GM06990 (cell line): Measurements from ENCODE around the gene MTHFSD.

Experiments
- DNase-seq: peaks from one replicate; pipeline ENCODE4 v3.0.0-alpha.2; 2011; ENCODE audit not compliant: insufficient read length; ENCODE audit errors: extremely low read depth
- H3K27me3 ChIP-seq: replicated peaks from 2 replicates; pipeline ENCODE4 v1.6.0; 2011; ENCODE audit warnings: low read length; ENCODE audit not compliant: control insufficient read depth, insufficient read depth
- H3K36me3 ChIP-seq: 2 replicates; pipeline ENCODE4 v1.5.1; 2011; ENCODE audit warnings: low read length; ENCODE audit not compliant: control insufficient read depth, insufficient read depth
- H3K4me3 ChIP-seq: replicated peaks from 2 replicates; pipeline ENCODE4 v1.5.1; 2011; ENCODE audit warnings: low read depth, mild to moderate bottlenecking, control low read depth, low read length
- TF ChIP-seq, protein P1 (sequence below): IDR thresholded peaks from 2 replicates; pipeline ENCODE4 v1.5.1; 2011; ENCODE audit warnings: low read length, control low read depth, mild to moderate bottlenecking, inconsistent platforms; ENCODE audit not compliant: insufficient read depth, poor library complexity, severe bottlenecking

Gene MTHFSD

GRCh38 chr16:86558355-86559193 lies 3.5 kb upstream of the MTHFSD start:
- Histone ChIP-seq H3K36me3 (no peaks in the 10 kb centered on the region), H3K4me3 (no peak overlapping the region), H3K27me3 (no peaks in the 10 kb centered on the region)
- no peak for DNase-seq
- TF ChIP-seq, protein P1, sequence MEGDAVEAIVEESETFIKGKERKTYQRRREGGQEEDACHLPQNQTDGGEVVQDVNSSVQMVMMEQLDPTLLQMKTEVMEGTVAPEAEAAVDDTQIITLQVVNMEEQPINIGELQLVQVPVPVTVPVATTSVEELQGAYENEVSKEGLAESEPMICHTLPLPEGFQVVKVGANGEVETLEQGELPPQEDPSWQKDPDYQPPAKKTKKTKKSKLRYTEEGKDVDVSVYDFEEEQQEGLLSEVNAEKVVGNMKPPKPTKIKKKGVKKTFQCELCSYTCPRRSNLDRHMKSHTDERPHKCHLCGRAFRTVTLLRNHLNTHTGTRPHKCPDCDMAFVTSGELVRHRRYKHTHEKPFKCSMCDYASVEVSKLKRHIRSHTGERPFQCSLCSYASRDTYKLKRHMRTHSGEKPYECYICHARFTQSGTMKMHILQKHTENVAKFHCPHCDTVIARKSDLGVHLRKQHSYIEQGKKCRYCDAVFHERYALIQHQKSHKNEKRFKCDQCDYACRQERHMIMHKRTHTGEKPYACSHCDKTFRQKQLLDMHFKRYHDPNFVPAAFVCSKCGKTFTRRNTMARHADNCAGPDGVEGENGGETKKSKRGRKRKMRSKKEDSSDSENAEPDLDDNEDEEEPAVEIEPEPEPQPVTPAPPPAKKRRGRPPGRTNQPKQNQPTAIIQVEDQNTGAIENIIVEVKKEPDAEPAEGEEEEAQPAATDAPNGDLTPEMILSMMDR: no peak

GRCh38 chr16:86557587-86557986 lies 2.6 kb upstream of the MTHFSD start:
- TF ChIP-seq, protein P1: no peak
- Histone ChIP-seq H3K36me3 (no peaks in the 10 kb centered on the region), H3K4me3 (no peak overlapping the region), H3K27me3 (no peaks in the 10 kb centered on the region)
- DNase-seq: no peak

DNA sequence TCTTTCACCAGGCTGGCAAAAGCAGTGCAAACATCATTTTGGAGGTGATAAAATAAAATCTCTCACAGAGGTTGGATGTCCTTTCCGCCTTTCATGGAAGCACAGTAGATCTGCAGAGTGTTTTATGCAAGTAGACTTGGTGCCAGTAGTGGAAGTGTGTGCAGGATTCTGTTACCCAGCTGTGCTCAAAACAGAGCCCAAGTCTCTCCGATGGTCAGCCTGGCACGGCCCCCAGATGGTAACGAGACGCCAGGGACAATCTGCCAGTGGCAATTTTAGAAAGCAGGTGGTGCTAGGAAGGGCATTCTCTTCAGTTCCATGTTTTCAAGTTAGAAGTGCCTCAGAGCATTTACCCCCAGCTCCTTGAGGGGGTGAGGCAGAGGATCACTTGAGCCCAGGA lies 1.5 kb upstream of the MTHFSD start:
- no peak for DNase-seq
- TF ChIP-seq, protein P1: no peak
- Histone ChIP-seq H3K36me3 (no peaks in the 10 kb centered on the region; the same call in 1 of the 2 replicates), H3K4me3 (no peak overlapping the region), H3K27me3 (no peaks in the 10 kb centered on the region)

DNA sequence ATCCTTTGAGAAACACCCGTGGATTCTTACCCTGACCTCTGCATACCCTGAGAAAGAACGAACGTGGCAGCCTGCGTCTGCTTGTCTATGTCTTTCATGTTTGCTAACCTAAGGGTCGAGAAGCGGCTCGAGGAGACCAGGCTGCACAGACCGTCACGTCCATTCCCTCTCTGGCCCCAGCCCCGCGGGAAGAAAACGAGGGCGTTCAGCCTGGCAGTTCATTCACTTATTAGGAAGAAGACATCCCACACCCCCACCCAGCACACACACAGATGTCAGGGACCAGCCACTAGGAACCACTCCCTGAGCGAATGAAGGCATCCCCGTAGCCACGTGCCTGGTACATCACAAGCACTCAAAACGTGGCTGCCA lies 655 bp upstream of the MTHFSD start:
- Histone ChIP-seq H3K27me3 (no peaks in the 10 kb centered on the region), H3K4me3 (peak overlapping the region; percentile 97), H3K36me3 (peaks cover 1% of the 10 kb centered on the region; the same call in 1 of the 2 replicates)
- TF ChIP-seq, protein P1: no peak
- DNase-seq: no peak

DNA sequence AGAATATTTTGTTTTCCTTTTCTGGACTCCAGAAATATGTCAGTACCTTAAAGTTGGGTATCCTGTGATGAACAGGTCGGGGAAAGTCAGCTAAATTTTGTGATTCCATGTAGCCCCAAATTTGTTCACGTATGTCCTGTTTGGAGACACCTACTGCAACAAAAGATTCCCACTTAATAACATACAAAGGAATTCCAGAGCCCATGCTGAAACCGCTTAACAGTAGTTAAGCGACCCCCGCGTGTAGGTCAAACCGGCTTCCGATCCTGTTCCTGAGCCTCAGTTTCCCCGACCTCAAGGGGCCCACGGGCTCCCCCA lies 477 bp downstream of the MTHFSD start:
- H3K4me3 ChIP-seq: peak overlapping the region; percentile 97
- TF ChIP-seq, protein P1: no peak
- H3K27me3 ChIP-seq: no peaks in the 10 kb centered on the region
- H3K36me3 ChIP-seq: peaks cover 6% of the 10 kb centered on the region
- DNase-seq: no peak

- no peaks in the 10 kb centered on the region for H3K27me3 ChIP-seq
- peaks cover 7% of the 10 kb centered on the region for H3K36me3 ChIP-seq
- no peak for DNase-seq
- no peak overlapping the region for H3K4me3 ChIP-seq
- TF ChIP-seq, protein P1: no peak
Measured at GRCh38 chr16:86553356-86553755, 1.7 kb downstream of the MTHFSD start.
